HEK293T (cell line): ENCODE results near the gene OR10T2.

ENCODE experiments used
- BHLHE40 ChIP-seq: fragments of 450-650 bp; IDR thresholded peaks from 2 replicates; pipeline ENCODE4 v1.6.1; 2016; ENCODE audit warnings: mild to moderate bottlenecking, moderate library complexity, borderline replicate concordance
- CTBP1 ChIP-seq: fragments of 450-650 bp; IDR thresholded peaks from 2 replicates; pipeline ENCODE4 v1.6.1; 2016; ENCODE audit warnings: borderline replicate concordance
- ELF4 ChIP-seq: fragments of 450-650 bp; IDR thresholded peaks from 2 replicates; pipeline ENCODE4 v1.6.1; 2017; ENCODE audit warnings: antibody characterized with exemption
- FOXA1 ChIP-seq: fragments of 450-650 bp; IDR thresholded peaks from 2 replicates; pipeline ENCODE4 v1.6.1; 2016; ENCODE audit warnings: mild to moderate bottlenecking
- FOXK2 ChIP-seq: fragments of 450-650 bp; IDR thresholded peaks from 2 replicates; pipeline ENCODE4 v1.6.1; 2016; ENCODE audit warnings: mild to moderate bottlenecking
- FOXM1 ChIP-seq: fragments of 450-650 bp; IDR thresholded peaks from 2 replicates; pipeline ENCODE4 v1.6.1; 2017; ENCODE audit warnings: mild to moderate bottlenecking, borderline replicate concordance
- HDGF ChIP-seq: fragments of 450-650 bp; IDR thresholded peaks from 2 replicates; pipeline ENCODE4 v1.6.1; 2017; ENCODE audit warnings: antibody characterized with exemption, borderline replicate concordance
- L3MBTL2 ChIP-seq: fragments of 450-650 bp; conservative IDR thresholded peaks from 2 replicates; pipeline ENCODE4 v1.6.1; 2016; ENCODE audit warnings: mild to moderate bottlenecking
- LEF1 ChIP-seq: fragments of 450-650 bp; IDR thresholded peaks from 2 replicates; pipeline ENCODE4 v1.6.1; 2017; ENCODE audit warnings: mild to moderate bottlenecking, borderline replicate concordance
- NFRKB ChIP-seq: fragments of 450-650 bp; IDR thresholded peaks from 2 replicates; pipeline ENCODE4 v1.6.1; 2016; ENCODE audit warnings: mild to moderate bottlenecking, moderate library complexity
- PKNOX1 ChIP-seq: fragments of 450-650 bp; IDR thresholded peaks from 2 replicates; pipeline ENCODE4 v1.6.1; 2016
- SP1 ChIP-seq: fragments of 450-650 bp; IDR thresholded peaks from 2 replicates; pipeline ENCODE4 v1.6.1; 2017
- SUZ12 ChIP-seq: fragments of 450-650 bp; IDR thresholded peaks from 2 replicates; pipeline ENCODE4 v1.6.1; 2016; ENCODE audit warnings: mild to moderate bottlenecking
- TARDBP ChIP-seq: fragments of 450-650 bp; IDR thresholded peaks from 2 replicates; pipeline ENCODE4 v1.6.1; 2016

GRCh38 chr1:158398818-158399514 lies at the start of gene OR10T2:
- TF ChIP-seq SP1 (no peak), BHLHE40 (no peak), FOXK2 (no peak), CTBP1 (no peak), NFRKB (no peak), HDGF (no peak), ELF4 (no peak), FOXA1 (no peak), SUZ12 (no peak), LEF1 (no peak), FOXM1 (no peak), L3MBTL2 (no peak), PKNOX1 (no peak), TARDBP (no peak)
